Activated CD8-positive, alpha-beta memory T cell treated with anti-CD3 and anti-CD28 coated beads, Interleukin-2, amount 50 U/mL, for 48 hours (primary cell): ENCODE data around the gene PPP1R27.
"Not testable (repeated sequence)": the region's sequence is repeated elsewhere in the genome, so short reads cannot be mapped to it uniquely, and the experiment has no call there.

Experiments
- DNase-seq: peaks from one replicate; pipeline ENCODE4 v3.0.0-alpha.2; 2020

PPP1R27 gene

DNA sequence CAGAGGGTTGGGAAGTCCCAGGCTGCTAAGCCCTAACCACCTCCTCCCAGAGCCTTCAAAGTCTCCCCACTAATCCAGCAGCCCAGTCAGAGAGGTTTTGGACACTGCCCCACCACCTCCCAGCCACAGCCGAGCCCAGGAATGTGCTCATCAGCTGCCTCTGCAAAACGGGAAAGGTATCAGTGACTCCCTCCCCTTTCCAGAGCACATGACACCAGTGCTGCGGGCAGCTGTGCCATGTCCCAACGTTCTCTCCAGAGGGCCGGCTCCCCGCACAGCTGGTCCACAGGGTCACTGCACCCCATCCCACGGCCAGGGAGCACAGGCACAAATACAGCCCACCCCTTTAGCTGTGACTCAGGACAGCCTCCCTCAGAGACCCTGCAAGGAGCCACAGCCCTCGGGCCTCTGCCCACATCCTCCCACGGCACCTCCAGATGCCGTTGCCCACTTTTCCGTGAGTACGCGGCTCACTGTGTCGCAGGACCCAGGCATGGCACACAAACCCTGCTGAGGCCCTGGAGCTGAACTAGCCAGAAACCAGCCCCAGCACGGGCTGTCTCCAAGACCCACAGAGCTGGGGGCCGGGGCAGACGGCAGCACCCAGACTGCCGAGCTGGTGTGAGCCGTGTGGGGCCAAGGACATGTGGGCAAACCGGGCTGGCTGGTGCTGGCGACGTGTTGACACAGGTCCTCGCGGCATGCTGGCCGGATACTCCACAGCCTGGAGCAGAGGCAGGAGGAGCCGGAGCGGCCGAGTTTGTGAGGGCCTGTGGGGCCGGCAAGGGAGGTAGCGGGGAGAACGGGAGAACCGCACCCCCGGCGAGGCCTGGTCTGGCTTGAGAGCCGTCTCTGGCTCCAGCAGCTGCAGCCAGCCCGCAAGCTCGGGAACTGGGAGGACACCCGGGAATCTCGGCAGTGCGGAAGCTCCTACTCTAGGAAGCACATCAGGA lies 6.3 kb upstream of the PPP1R27 start:
- no peak for DNase-seq

- DNase-seq, result not testable (repeated sequence)
Measured at GRCh38 chr17:81840059-81840458, 5.2 kb upstream of the PPP1R27 start.

DNA sequence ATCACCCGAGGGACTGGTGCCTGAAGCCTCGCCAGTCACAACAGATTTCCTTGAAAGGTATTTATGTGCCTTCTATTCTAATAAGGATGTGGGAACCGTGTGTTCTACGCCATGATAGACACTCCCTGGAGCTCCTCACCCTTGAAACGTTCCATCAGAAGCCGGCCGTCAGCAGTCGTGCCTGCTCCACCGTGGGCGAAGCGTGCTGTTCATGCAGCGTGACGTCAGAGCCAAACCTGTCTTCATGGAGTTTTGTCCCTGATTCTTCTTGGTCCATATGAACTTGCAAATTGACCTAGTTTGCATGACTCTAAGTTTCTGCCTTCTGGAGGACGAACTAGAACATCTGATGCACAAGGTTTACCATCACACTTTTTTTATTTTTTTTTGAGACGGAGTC lies 4.5 kb upstream of the PPP1R27 start:
- DNase-seq, result no peak

- no peak for DNase-seq
Measured at GRCh38 chr17:81838753-81839255, 4.0 kb upstream of the PPP1R27 start.

DNA sequence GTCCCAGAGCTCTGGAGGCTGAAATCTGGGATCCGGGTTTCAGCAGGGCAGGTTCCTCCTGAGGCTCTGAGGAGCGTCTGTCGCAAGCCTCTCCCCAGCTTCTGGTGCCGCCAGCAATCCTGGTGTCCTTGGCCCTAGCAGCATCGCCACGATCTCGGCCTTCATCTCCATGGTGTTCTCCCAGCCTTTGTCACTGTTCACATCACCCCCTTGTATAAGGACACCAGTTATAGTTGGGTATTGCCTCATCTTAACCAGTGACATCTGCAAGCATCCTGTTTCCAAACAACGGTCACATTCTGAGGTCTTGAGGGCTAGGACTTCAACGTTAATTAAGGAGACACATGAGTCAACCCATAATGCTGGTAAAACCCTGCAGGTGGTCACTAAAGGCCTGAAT lies 2.8 kb upstream of the PPP1R27 start:
- DNase-seq, result no peak

GRCh38 chr17:81833921-81834830 lies 674 bp downstream of the PPP1R27 start:
- no peak for DNase-seq

GRCh38 chr17:81833160-81833920 lies 1.5 kb downstream of the PPP1R27 start, which contains the start of gene MCRIP1:
Gene MCRIP1, minus strand, starts transcription at chr17:81833291. Its CDS starts 8,785 bp downstream, at chr17:81824506.
- peak; percentile 99 for DNase-seq

DNA sequence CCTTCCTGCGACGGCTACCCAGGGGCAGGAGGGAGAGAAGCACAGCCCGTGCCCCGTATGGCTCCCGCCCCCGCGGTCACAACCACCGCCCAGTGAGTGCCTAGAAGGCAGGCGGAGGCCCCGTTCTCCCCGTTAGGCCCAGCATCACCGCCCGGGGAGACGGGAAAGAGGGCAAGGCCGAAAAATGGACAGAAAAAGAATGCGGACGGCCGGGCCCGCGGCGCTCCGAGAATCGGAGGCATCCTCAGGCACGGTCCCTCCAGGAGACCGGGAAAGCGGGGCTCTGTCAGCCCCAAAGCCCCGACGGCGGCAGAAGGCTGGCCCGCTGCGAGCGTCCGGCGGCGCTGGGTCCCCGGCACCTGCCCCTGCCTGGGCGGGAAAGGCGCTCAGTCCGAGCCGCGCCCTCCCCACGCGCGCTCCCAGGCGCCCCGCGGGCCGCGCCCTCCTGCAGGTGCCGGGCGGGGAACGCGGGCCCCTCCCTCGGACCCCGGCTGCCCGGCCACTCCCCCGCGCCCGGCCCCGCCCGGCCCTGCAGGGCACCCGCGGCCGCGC lies 2.2 kb downstream of the PPP1R27 start:
- DNase-seq, result peak; percentile 83

GRCh38 chr17:81831957-81832607 lies 2.8 kb downstream of the PPP1R27 start:
- peak; percentile 76 for DNase-seq

DNA sequence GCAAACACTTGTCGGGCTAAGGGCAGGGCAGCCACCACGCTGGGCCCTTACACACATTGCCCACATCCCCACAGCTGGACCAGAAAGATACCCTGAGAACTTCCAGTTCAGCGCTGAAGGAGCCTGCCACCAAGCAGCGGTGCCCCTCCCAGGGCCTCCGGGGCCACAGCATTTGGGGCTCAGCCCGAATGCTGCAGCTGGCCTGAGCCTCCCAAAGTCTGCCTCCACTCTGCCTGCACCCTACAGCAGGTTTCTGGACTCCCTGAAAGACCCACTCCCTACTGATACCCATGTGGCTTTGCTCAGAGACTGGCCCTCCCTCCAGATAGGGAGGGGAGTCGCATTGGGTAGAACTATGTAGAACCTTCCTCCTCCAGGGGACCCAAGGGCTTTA lies 3.3 kb downstream of the PPP1R27 start:
- DNase-seq, result no peak

GRCh38 chr17:81829858-81830257 lies 5.0 kb downstream of the PPP1R27 start:
- no peak for DNase-seq

DNA sequence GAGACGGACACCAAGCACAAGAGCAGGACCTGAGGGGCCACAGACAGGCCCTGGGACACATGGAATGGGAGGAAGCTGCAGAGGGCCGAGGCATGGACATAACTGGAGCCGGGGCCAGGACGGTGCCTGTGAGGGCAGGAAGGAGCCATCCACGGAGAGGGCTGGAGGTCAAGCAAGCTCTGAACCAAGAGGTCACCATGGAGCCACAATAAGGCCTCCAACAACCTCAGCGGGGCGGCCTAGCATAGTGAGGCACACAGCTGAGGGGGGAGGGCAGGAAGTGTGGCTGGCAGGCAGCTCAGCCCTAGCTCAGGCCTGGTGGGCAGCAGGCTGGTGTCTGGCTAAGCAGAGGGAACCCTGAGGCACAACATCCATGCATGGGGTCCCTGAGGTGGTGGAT lies 6.2 kb downstream of the PPP1R27 start:
- no peak for DNase-seq

GRCh38 chr17:81825841-81826466 lies 8.9 kb downstream of the PPP1R27 start:
- no peak for DNase-seq

DNA sequence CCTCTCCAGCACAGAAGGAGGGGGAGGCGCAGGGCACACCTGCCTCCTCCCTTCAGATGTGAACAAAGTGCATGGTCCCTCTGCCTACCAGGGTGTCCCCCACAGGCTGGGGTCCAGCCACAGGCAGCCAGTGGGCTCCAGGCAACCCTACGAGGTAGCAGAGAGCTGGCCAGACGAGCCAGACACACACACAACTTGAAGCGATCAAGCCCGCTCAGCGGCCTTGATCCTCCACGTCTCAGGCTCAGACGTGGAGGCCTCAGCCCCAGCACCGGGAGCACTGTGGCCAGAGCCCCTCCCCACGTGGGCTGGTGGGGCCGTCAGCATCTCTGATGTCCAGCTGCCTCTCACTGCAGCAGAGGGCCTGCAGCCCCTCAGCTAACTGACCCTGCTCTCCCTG lies 10.3 kb downstream of the PPP1R27 start:
- no peak for DNase-seq

- DNase-seq, result no peak
Measured at GRCh38 chr17:81823820-81824550, 10.9 kb downstream of the PPP1R27 start.

DNA sequence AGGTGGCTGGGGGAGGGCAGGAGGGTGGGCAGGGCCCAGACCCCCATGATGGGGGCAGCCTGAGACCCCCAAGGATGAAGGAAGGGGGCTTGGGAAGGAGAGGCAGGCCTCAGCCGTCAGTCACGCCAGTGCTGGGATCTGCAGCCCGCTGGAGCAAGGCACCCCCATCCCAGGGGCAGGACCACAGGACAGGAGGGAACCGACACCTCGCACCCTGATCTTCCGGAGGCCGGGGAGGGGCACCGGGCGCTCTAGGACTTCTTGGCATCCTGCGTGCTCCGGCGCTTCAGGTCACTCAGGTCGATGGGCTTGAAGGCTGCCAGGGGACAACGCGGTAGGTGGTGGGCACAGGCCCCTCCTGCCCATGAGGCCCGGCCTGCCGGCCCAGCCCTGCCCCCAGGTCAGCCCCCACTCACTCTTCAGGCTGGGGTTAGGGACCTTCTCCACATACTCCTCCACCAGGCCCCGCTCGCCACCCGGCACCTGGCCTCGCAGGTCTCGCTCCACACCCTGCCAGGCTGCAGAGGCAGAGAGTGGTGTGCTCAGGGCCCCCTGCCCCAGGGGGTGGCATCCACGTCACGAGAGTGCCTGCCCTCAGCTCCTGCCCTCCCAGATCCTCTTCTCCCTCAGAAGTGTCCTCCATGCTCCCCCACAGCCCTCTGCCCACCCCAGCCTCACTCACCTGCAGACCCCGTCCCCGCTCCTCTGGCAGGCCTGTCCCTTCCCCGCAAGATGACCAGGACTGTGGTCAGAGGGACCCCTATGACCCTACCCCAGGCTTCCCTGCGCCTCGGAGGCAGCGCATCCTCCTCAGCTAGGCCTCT lies 11.6 kb downstream of the PPP1R27 start:
- no peak for DNase-seq

- DNase-seq, result no peak
Measured at GRCh38 chr17:81822312-81822637, 12.6 kb downstream of the PPP1R27 start.

GRCh38 chr17:81821603-81822311 lies 13.1 kb downstream of the PPP1R27 start:
- DNase-seq, result no peak

- DNase-seq, result no peak
Measured at GRCh38 chr17:81821147-81821546, 13.7 kb downstream of the PPP1R27 start.
